HG03469 (cell line): ENCODE data around the gene LCK.

ENCODE experiments used
- ATAC-seq: cut with Tn5 transposase; IDR thresholded peaks from one replicate; pipeline ENCODE4 v1.9.1; 2021; ENCODE audit warnings: mild to moderate bottlenecking, moderate library complexity, moderate number of reproducible peaks; ENCODE audit not compliant: unreplicated experiment

The LCK gene

DNA sequence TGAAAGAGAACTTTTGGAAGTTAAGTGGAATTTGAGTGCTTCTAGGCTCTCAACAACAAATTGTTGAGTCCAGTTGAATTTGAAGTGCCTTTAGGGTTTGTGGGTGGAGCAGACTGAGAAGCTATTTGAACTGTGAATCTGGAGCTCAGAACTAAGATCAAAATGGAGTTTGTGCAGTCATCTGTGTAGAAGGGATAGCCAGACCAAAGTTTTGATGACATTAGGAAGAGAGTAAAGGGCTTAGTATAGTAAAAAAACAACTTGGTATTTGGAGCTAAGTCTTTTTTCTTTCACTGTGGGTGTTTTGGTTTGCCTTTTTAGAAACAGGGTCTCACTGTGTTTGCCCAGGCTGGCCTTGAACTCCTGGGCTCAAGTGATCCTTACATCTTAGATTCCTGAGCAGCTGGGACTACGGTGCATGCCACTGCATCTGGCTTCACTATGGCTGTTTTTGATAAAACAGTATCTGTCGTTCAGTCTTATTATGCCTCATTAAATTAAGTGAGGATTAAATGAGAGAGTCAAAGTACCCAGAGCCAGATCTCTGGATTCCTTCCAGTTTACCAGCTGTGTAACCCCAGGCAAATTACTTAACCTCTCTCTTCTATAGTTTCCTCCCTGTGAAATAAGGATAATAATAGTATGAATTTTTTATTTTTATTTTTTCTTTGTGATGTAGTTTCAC, 60.8 kb downstream of the LCK start:
- no peak for ATAC-seq

DNA sequence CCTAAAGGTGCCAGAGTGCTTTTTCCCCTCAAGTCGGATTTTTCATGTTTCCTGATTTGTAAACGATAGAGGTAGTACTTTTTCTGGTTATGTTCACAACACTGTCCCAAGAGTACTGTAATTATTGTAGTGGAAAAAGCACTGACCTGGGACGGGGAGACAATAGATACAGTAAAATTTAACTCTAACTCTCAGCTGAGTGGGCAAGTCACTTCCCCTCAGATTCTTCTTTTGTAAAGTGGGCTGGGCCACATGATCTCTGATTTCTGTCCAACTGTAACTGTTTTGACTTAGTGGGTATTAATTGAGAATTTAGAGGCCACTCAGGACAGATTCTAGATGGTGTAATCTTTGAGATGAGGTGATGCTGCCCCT, 65.8 kb downstream of the LCK start:
- no peak for ATAC-seq

DNA sequence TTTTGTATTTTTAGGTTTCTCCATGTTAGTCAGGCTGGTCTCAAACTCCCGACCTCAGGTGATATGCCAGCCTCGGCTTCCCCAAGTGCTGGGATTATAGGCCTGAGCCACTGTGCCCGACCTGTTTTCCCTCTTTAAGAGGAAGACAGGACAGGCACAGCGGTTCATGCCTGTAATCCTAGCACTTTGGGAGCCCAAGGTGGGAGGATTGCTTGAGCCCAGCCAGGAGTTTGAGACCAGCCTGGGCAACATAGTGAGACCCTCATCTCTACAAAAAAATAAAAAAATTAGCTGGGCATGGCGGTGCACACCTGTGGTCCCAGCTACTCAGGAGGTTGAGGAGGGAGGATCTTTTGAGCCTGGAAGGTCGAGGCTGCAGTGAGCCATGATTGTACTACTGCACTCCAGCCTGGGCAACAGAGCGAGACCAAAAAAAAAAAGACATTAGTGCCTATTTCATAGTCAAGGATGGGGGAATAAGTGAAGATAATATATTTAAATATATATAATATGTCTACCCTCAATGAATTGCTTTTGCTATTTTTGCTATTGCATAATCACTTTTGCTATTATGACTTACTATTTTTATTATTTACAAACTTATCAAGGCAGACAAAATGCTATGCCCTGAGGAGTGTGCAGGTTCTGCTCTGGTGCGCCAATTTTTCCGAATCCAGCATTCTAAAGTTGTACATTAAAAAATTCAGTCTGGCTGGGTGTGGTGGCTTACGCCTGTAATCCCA, 67.2 kb downstream of the LCK start:
- ATAC-seq: no peak

DNA sequence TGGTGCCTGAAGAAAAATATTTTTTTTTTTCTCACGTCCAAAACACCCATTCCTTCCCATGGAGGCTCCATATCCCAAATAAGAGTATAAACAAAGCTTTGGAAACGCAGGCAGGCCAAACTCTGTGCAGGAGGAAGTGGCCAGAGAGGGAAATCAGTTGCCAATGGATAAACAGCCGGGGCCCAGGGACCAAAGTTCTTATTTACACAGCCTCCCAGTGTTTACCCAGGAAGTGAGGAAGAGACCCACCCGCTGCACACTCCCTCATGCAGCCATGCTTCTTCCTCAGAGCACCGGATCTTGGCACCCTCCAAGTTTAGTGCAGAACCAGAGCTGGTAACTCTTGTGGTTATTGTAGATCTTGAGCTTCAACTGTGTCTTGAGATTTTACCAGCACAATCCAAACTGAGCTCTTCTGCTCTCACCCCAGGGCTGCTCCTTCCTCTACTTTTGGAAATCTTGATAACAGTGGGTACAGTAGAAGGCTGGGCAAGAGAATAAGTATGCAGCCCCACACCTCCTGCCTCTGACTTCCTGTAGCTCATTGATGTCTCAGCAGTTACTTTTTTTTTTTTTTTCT, 70.7 kb downstream of the LCK start:
- no peak for ATAC-seq

DNA sequence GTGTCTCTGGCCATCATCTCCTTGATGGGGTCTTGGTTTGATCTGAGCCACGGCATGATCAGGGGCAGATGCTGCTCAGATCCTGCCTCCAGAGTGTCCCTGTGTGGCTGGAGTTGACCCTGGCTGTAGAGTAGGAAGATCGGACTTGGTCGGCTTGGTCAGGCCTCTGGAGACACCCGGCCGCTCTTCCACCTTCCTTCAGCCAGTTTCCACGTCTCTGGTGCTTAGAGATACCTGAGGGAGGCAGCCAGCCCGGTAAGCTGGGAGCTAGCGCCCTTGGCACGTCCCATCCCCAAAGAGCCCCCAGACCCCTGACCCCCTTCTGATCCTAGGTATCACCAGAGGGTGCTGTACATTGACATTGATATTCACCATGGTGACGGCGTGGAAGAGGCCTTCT, 76.1 kb downstream of the LCK start:
- ATAC-seq: no peak

DNA sequence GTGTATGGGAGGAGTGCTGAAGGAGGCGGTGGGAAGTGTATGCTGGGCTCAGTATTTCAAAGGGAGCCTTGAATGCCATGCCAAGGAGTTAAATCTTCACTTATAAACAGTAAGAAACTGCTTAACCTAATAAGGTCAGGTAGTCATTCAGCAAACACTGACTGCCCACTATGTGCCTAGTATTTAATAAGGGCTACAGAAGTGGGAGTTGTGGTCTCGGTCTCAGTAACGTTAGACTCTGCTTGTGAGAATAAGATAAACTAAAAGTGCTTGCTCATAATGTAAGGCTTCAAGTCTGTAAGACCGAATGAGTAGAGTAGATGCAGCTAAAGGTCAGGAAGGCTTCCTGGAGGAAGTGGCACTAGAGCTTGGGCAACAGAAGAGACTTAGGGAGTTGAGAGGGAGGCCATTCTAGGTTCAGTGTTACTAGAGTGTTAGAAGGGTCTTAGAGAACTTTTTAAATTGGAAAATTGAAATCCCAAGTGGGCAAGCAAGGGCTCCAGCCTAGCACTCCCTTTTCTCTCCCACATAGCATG, 78.9 kb downstream of the LCK start:
- ATAC-seq: no peak

DNA sequence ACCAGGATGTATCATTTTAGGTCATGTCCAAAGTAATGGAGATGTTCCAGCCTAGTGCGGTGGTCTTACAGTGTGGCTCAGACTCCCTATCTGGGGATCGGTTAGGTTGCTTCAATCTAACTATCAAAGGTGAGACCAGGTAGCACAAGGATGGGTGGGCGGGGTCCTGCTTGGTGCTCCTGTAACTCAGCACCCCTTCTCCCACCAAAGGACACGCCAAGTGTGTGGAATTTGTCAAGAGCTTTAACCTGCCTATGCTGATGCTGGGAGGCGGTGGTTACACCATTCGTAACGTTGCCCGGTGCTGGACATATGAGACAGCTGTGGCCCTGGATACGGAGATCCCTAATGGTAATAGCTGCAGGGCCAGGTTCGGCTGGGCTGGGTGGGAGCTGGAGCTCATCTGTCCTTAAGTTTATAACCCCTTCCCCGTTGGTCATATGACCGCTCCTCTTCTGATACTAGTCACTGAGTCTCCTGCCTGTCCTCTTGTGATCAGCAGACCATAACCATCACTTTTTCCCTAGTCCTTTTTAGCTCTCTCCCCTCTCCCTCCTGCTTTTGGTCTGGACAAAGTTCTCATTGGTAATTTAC, 79.6 kb downstream of the LCK start:
- ATAC-seq: no peak

DNA sequence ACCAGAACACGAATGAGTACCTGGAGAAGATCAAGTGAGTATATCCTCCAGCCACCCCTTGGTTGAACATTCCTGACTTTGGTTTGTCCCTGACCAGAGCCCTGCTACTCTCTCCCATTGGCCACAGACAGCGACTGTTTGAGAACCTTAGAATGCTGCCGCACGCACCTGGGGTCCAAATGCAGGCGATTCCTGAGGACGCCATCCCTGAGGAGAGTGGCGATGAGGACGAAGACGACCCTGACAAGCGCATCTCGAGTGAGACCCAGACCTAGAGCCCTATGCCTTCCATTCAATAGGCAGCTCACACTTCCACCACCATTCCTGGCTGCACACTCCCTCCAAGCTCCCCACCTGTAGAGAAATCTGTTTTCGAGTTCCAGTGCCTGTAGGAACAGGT, 80.5 kb downstream of the LCK start:
- ATAC-seq: no peak

DNA sequence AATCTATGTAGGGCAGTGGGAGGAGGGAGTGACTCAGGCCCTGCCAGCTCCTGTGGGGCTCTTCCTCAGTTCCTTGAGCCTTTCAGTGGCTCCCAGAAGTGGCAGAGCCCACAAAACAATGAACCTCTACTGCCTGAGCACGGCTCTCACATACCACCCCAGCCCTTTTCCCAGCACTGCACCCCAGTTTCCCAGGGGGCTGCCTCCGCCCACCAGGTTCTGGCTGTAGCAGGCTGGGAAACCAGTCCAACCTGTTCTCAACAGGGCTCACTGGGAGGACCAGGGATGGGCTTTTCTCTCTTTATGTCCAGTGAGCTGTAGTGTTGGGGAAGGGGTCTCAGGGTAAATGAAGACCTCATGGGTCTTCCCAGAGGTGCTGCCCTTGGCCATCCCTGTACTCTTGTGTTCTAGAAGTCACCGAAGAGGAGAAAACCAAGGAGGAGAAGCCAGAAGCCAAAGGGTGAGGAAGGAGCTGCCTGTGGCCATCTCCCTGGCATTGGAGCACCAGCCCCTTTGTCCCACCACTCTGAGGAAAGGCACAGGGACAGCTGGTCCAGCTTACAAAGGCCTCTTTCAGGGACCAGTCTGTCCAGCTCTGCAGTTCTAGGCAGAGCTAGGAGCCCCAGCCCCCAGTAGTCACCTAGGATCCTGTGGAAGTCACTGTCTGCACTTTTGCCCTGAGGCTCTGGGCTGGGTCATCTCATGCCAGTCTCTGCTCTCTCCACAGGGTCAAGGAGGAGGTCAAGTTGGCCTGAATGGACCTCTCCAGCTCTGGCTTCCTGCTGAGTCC, 81.4 kb downstream of the LCK start:
- ATAC-seq: no peak

DNA sequence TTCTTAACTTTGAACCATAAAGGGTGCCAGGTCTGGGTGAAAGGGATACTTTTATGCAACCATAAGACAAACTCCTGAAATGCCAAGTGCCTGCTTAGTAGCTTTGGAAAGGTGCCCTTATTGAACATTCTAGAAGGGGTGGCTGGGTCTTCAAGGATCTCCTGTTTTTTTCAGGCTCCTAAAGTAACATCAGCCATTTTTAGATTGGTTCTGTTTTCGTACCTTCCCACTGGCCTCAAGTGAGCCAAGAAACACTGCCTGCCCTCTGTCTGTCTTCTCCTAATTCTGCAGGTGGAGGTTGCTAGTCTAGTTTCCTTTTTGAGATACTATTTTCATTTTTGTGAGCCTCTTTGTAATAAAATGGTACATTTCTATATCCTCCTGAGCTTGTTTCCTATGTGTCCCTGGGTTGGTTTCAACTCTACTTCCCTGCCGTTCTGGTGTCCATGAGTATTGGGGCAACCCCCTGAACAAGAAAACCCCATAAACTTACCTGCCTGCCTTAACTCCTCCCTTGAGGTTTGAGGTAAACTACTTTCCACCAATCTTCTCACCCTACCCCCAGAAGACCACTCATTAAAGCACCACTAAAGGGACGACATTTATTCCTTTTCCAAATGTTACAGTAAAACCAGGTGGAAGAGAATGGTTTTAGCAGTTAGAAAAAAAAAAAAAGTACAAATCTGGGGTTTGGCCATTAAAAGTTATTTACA, 82.3 kb downstream of the LCK start:
- ATAC-seq: no peak

DNA sequence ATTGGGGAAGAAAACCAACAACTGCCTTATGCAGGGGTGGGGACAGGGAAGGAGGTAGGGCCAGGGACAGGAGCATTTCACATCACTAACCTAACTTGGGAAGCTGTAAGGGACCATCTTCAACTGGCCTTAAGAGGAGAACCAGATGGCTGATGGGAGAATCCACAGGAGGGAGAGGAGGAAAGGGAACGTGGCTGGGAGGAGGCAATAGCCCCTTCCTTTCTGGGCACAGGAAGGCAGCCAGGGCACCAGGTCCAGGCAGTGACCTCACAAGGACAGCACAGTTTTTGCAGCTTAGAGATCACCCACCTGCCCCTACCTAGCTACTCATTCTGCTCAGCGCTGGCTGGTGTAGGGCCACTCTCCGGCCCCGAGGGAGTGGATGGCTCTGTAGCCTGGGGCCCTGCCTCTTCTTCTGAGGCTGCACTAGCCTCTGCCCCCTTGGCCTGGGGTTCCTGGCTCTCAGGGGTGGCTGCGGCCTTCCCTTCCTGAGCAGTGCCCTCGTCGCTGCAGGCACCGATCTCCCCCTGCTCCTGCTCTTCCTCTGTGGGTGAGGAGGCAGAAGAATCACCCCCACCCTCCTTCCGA, 83.3 kb downstream of the LCK start:
- no peak for ATAC-seq

DNA sequence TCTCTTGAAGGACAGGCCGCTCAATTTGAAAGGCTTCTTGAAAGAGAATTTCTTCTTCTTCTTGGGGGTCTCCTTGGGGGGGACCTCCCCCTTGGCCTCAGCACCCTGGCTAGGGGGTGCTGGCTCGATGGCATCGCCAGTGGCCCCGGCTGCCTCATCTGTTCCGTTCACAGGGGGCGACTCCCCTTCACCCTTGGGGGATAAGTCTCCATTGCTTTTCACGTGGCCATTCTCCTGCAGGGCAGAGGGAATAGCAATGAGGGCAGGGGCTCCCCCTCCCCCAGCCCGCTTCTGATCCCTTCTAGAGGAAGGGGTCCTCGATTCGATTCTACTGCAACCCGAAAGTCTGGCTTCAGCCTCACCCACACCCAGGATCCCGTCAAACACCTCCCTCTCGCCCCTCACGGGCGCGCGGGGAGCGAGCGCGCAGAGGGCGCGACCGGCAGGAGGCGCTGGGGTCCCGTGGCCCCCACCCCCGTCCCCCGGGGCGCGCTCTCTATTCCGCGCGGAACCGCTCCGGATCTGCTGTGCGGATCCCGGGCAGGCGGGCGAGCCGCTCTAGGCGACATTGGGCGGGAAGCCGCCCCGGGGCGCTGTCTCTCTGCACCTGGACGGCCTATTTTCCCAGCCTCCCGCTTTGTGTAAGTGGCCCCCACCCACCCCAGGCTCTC, 83.9 kb downstream of the LCK start:
- no peak for ATAC-seq

DNA sequence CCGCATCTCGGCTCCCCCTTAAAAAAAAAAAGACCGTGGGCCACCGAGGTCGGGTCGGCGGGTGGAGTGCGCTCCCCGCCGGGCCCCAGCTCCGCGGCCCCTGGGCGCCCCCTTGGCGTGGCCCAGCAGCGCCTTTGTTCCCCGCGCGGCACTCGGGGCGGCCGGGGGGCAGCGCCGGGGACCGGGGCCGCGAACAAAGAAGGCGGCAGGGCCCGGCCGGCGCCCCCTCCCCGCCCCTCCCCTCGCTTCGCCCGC, 84.4 kb downstream of the LCK start:
- ATAC-seq: no peak
